Kidney (tissue), 14 donors: ENCODE results near the gene ARL11. TPM values are rescaled to one million over a fixed set of nuclear protein-coding genes. Genes with fewer than 3 reads are reported as not detected.

Experiments used
- DNase-seq, 5 donors: peaks; one replicate each; pipeline ENCODE4 v3.0.0-alpha.2; 2013 to 2020
- FAIRE-seq: peaks from 2 replicates; lab custom pipeline; 2012; peaks lifted over from hg19 to GRCh38; lab: Jason Lieb, UNC
- H3K27ac ChIP-seq, 2 donors: one replicate each; pipeline ENCODE4 v1.7.0; 2013; ENCODE audit warnings: low read depth in 2 of 2, low read length in 2 of 2, inconsistent platforms in 1 of 2
- H3K27me3 ChIP-seq: one replicate; pipeline ENCODE4 v1.7.1; 2013; ENCODE audit warnings: low read length, inconsistent platforms; ENCODE audit not compliant: control insufficient read depth, insufficient read depth
- H3K36me3 ChIP-seq, 3 donors: one replicate each; pipeline versions ENCODE4 v1.7.0 to v1.7.1; 2013; ENCODE audit warnings: low read length in 3 of 3, control low read depth in 1 of 3, inconsistent platforms in 1 of 3; ENCODE audit not compliant: insufficient read depth in 3 of 3, control insufficient read depth in 2 of 3
- H3K4me1 ChIP-seq, 3 donors: one replicate each; pipeline versions ENCODE4 v1.7.0 to v1.7.1; 2013; ENCODE audit warnings: low read length in 3 of 3, inconsistent platforms in 1 of 3, low read depth in 1 of 3; ENCODE audit not compliant: control insufficient read depth in 2 of 3, insufficient read depth in 2 of 3
- H3K4me3 ChIP-seq, 3 donors: one replicate each; pipeline versions ENCODE4 v1.7.0 to v1.8.1; 2013; ENCODE audit warnings: low read length in 3 of 3, control low read depth in 1 of 3, inconsistent platforms in 1 of 3
- H3K9ac ChIP-seq, 3 donors: one replicate each; pipeline versions ENCODE4 v1.7.0 to v1.7.1; 2013; ENCODE audit warnings: low read length in 3 of 3, control low read depth in 1 of 3, inconsistent platforms in 1 of 3
- H3K9me3 ChIP-seq, 3 donors: one replicate each; pipeline versions ENCODE4 v1.7.0 to v1.7.1; 2013; ENCODE audit warnings: low read length in 3 of 3, control low read depth in 1 of 3, inconsistent platforms in 1 of 3; ENCODE audit not compliant: control insufficient read depth in 2 of 3, insufficient read depth in 1 of 3
- intact Hi-C: fragments of 100-400 bp; cut with DNase I; formaldehyde crosslinking; loops from one replicate; pipeline ENCODE4 v1.11.1; 2022
- polyA plus RNA-seq: library from polyadenylated mRNA; stranded (reverse); fragments of 350-450 nt; fragmentation: Illumina TruSeq; extraction: RNeasy Lipid Tissue Mini Kit (QIAGEN cat#74804); gene quantifications from one replicate; pipeline ENCODE4 v1.2.3, GENCODE V29; 2014; ENCODE audit warnings: low read depth, low replicate concordance; ENCODE audit not compliant: insufficient read depth
- total RNA-seq: library from RNA; stranded (reverse); fragmentation: NEBNext Ultra II Directional; extraction: Animal tissue kit (Norgen Biotek cat#: 25700); gene quantifications from one replicate; pipeline ENCODE4 v1.2.1, GENCODE V29; 2021
- TF ChIP-seq, protein P1 (sequence below): IDR thresholded peaks from 3 replicates; pipeline ENCODE4 v1.5.1; 2012; ENCODE audit warnings: mild to moderate bottlenecking, moderate library complexity, borderline replicate concordance; ENCODE audit not compliant: insufficient read depth; ENCODE audit errors: extremely low read depth
- donor health status: control.
- donor health status: control.
- donor health status: control.
- donor health status: control.
- donor health status: control.
- donor health status: DM: yes; HTN: yes; CAD: no.
- donor health status: Normal renal cell carcinoma (clear cell type).

ARL11 gene
- total and polyA plus RNA-seq, 2 donors from 2014 or later: 0.19 to 1.6 TPM

DNA sequence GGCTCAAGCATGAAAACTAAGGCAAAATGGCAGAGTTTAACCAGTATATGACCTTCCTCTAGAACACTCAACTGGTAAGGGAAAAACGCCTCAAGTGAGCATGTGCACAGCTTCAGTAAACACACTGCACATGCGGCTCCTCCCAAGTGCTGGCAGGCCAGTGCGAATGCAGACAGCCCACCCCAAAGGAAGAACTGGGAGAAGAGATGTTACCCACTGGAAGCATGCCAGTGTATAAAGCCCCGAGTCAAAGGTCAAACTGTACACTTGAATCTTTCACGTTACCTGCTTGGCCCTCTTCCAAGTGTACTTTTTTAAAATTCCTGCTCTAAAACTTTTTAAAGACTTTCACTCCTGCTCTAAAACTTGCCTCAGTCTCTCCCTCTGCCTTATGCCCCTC is 23.7 kb upstream of the ARL11 start:
- Histone ChIP-seq H3K9ac (no peak overlapping the region), H3K4me1 (peaks cover 0 to 3% (median 0%) of the 10 kb centered on the region in 3 donors), H3K36me3 (no peaks in the 10 kb centered on the region), H3K9me3 (no peaks in the 10 kb centered on the region), H3K27ac (no peak overlapping the region), H3K4me3 (peak overlapping the region in 1 of 3 donors; percentile 20), H3K27me3 (no peaks in the 10 kb centered on the region)
- intact Hi-C loops: no loop called here
- TF ChIP-seq, protein P1, sequence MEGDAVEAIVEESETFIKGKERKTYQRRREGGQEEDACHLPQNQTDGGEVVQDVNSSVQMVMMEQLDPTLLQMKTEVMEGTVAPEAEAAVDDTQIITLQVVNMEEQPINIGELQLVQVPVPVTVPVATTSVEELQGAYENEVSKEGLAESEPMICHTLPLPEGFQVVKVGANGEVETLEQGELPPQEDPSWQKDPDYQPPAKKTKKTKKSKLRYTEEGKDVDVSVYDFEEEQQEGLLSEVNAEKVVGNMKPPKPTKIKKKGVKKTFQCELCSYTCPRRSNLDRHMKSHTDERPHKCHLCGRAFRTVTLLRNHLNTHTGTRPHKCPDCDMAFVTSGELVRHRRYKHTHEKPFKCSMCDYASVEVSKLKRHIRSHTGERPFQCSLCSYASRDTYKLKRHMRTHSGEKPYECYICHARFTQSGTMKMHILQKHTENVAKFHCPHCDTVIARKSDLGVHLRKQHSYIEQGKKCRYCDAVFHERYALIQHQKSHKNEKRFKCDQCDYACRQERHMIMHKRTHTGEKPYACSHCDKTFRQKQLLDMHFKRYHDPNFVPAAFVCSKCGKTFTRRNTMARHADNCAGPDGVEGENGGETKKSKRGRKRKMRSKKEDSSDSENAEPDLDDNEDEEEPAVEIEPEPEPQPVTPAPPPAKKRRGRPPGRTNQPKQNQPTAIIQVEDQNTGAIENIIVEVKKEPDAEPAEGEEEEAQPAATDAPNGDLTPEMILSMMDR: no peak
- DNase-seq (peak in 1 of 5 donors; percentile 21), FAIRE-seq (no peak)

DNA sequence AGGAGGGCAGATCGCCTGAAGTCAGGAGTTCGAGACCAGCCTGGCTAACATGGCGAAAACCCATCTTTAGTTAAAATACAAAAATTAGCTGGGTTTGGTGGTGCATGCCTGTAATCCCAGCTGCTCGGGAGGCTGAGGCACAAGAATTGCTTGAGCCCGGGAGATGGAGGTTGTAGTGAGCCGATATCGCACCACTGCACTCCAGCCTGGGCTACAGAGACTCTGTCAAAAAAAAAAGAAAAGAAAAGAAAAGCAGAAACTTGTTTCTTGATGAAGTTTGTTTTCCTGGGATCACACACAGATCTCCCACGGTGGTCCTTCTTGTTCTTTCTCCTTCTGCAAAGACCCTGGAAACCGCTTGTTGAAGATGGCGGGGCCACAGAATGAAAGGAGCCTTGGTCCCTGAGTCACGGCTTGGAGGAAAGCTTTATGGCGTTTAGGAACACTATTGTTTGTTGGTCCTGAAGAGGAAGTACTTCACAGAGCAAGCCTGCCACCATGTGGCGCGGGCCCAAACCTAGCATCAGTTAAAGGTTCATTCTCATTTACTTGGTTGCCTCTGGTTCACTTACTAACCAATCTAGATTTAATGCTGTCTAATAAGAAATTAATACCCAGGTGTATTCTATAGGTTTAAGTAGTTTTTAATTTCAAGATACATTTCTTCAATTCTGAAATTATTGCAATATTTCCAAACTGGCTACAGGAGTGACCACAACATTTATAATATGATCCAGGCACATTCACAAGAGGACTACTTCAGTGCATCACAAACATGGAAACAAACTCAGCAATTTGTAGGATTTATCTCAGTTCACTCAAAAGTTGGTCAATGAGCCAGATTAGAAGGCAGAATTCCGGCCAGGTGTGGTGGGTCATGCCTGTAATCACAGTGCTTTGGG is 21.3 kb upstream of the ARL11 start:
- peak overlapping the region; percentile 18 to 52 (median 45) for H3K4me3 ChIP-seq
- FAIRE-seq (peak; percentile 97), DNase-seq (peak; percentile 85 to 95 (median 92))
- intact Hi-C loops: loop anchor here (5.0 kb wide), 1 partner anchor 310 kb away; no protein-coding TSS in a partner anchor
- no peaks in the 10 kb centered on the region for H3K9me3 ChIP-seq
- TF ChIP-seq, protein P1: peak; percentile 90
- no peak overlapping the region for H3K9ac ChIP-seq
- H3K27me3 ChIP-seq: no peaks in the 10 kb centered on the region
- no peaks in the 10 kb centered on the region for H3K36me3 ChIP-seq
- H3K4me1 ChIP-seq: peaks cover 0 to 3% (median 0%) of the 10 kb centered on the region in 3 donors
- no peak overlapping the region for H3K27ac ChIP-seq

DNA sequence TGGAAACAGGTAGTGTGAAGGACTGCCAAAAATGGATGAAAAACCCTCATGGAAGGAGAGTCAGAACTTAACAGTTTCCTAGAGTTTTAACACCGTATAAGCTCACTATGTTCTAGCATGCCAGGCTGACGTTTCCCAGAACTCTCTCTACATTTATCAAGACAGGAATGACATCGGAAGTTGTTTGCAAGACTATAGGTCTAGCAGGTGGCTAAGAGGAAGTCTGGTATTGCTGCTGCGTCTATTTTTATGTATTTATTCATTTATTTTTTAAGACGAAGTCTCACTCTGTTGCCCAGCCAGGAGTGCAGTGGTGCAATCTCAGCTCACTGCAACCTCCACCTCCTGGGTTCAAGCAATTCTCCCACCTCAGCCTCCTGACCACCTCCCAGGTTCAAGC is 20.5 kb upstream of the ARL11 start:
- FAIRE-seq (no peak), DNase-seq (no peak)
- Histone ChIP-seq H3K27me3 (no peaks in the 10 kb centered on the region), H3K36me3 (no peaks in the 10 kb centered on the region), H3K9me3 (no peaks in the 10 kb centered on the region), H3K9ac (no peak overlapping the region), H3K27ac (no peak overlapping the region), H3K4me3 (no peak overlapping the region), H3K4me1 (peaks cover 0 to 3% (median 0%) of the 10 kb centered on the region in 3 donors)
- TF ChIP-seq, protein P1: no peak
- intact Hi-C loops: loop anchor here (5.0 kb wide), 1 partner anchor 310 kb away; no protein-coding TSS in a partner anchor
